HG03039 (cell line): ENCODE data around the gene NOMO2.
"Not testable (repeated sequence)": the region's sequence is repeated elsewhere in the genome, so short reads cannot be mapped to it uniquely, and the experiment has no call there.

Source experiments
- ATAC-seq: cut with Tn5 transposase; IDR thresholded peaks from one replicate; pipeline ENCODE4 v1.9.1; 2021; ENCODE audit warnings: mild to moderate bottlenecking, moderate library complexity; ENCODE audit not compliant: unreplicated experiment

NOMO2 gene

DNA sequence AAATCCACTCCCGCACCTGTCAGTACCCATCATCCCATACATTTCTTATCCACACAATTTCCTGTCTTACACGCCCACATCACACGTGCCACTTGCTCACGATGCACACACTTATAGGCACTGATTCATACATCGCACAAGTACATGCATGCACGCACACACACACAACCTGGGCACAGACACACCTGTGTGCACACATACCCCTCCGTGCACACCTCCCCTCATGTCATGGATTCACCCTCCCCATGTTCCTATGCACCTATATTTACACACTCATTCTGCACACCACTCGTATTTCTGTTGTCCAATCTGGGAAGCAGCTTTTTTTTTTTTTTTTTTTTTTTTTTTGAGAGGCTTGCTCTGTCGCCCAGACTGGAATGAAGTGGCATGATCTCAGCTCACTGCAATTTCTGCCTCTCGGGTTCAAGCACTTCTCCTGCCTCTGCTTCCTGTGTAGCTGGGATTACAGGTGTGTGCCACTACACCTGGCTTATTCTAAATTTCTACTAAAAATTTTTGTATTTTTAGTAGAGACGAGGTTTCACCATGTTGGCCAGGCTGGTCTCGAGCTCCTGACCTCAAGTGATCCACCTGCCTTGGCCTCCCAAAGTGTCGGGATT, 13.5 kb upstream of the NOMO2 start:
- not testable (repeated sequence) for ATAC-seq

- not testable (repeated sequence) for ATAC-seq
These were observed 12.0 kb upstream of the NOMO2 start for GRCh38 chr16:18573887-18574286.

DNA sequence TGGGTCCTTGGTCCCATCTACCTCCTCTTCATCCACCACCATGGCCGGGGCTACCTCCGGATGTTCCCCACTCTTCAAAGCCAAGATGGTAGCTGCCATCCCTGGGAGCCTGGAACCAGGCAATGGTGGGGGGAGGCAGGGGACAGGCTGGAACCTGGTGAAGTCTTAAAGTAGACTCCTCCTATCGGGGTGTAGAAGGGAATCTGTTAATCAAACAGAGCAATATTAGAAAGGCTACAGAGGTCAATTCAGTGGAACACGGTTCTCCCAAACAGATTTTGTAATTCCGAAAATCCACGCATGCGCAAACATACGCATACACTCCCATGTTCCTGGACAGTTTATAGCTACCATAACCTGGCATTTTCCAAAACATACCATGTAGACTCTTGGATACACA, 11.1 kb upstream of the NOMO2 start:
- not testable (repeated sequence) for ATAC-seq

DNA sequence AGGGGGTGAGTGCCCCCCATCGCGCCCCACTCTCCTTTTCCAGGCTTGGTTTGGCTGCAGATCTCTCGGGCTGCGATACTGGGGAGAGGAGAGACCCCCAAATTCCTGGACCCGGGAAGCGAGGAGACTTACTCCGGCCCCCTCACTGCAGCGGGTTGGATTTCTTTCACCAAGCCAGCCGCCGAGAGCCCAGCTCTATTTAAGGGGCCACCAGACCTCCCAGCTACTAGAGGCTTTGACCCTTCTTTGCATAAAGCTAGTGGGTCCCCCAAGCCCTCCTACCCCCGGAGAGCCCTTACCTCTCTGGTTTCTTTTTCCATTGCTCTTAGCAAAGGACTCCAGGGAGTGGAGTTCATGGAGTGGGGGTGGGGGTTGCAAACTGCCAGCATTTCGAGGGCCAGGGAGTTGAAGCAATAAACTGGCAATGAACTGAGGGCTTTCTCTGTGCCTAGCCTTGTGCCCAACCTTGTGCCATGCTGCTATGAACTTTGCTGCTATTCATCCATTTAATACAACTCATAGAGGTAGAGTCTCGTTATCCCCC, 9.5 kb upstream of the NOMO2 start:
- ATAC-seq = not testable (repeated sequence)

- ATAC-seq = not testable (repeated sequence)
These were observed 8.8 kb upstream of the NOMO2 start for GRCh38 chr16:18570529-18571306.

- ATAC-seq = not testable (repeated sequence)
These were observed 1.3 kb downstream of the NOMO2 start for GRCh38 chr16:18560416-18561220.

DNA sequence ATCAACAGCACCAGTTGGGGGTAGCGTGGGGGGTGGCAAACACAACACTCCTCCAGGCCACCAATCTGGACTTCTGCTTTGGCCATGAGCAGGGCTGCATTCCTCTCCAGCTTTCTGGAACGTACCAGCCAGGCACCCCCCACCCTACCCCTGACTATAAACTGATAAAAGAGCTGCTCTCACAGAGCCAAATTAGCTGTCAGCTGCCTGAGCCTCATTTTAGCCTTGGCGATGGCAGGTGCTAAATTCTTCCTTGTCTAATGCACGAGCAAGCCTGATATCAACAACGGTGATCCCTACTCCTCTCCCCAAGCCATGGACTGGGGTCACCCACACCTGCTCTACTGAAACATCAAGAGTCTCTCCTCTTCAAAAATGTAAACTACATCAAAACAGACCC, 8.2 kb downstream of the NOMO2 start:
- not testable (repeated sequence) for ATAC-seq

- ATAC-seq = not testable (repeated sequence)
These were observed 14.5 kb downstream of the NOMO2 start for GRCh38 chr16:18547382-18547781.

DNA sequence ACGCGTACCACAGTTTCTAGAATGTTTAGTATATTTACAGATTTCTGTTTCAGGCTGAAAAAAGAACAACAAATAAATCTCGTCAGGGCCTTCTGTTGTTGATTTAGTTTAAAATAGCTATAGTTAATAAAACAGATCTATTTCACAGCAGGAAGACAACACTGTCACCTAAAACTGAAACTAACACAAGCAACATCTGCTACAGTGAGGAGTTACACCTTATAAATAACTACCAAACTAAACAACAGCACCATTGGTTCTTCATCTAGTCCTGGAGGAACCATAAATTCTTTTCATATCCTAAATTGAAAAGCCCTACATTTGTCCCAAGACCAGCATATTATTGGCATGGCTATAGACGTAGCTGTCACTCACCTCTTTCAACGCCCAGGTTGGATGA, 15.0 kb downstream of the NOMO2 start:
- ATAC-seq = not testable (repeated sequence)

- not testable (repeated sequence) for ATAC-seq
These were observed 17.4 kb downstream of the NOMO2 start for GRCh38 chr16:18544232-18545081.

DNA sequence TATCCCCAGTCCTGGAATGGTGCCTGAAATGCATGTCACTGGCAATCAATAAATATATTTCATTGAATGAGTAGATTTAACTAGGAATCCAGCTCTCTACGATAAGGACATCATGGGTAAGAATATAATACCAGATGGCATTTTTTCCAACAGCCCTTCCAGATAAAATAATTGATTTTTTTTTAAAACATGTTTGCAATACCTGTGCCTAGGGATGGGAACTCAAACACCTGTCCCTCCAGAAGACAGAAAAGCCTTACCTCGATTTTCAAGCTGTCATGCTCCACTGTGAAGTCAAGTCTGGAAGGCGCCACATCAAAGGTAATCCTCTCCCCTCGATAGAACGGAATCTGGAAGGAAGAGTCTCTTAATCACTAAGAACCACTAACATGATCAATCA, 20.0 kb downstream of the NOMO2 start:
- not testable (repeated sequence) for ATAC-seq

- ATAC-seq = not testable (repeated sequence)
These were observed 24.9 kb downstream of the NOMO2 start for GRCh38 chr16:18537004-18537403.

DNA sequence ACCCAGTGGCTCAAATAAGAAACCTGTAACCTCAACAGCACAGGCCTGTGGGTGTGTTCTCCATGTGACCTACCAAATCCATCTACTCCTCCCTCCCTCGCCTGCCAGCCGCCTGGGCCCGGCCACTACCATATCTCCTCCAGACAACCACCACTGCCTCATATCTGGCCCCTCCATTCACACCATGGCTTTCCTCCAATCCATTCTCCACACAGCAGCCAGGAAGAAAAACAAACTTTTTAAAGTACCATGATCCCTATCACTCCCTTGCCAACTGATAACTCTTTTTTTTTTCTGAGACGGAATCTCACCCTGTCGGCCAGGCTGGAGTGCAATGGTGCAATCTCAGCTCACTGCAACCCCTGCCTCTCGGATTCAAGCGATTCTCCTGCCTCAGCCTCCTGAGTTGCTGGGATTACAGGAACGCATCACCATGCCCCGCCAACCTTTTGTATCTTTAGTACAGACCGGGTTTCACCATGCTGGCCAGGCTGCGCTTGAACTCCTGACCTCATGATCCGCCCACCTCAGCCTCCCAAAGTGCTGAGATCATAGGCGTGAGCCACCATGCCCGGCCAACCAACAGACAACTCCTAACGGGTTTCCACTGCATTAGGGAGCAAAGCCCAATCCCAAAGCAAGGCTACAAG, 26.3 kb downstream of the NOMO2 start:
- not testable (repeated sequence) for ATAC-seq

- ATAC-seq = not testable (repeated sequence)
These were observed 27.6 kb downstream of the NOMO2 start for GRCh38 chr16:18534308-18534707.

DNA sequence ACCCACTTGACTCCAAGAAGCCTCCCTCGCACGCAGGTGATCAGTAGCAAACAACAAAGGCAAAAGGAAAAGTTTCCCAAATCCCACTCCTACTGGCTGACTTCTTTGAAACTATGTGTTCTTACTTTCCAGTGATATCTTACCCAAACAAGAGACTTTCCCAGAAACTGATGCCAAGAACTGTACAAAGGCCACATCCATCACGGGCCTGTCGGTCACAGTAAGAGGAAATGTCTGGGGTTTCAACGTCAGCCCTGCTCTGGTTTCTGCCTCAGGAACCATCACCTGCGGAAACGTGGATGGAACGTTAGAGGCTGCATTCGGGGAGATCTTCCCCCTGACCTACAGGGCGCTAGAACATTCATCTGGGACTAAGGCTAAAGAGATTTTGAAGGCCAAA, 30.6 kb downstream of the NOMO2 start:
- not testable (repeated sequence) for ATAC-seq

DNA sequence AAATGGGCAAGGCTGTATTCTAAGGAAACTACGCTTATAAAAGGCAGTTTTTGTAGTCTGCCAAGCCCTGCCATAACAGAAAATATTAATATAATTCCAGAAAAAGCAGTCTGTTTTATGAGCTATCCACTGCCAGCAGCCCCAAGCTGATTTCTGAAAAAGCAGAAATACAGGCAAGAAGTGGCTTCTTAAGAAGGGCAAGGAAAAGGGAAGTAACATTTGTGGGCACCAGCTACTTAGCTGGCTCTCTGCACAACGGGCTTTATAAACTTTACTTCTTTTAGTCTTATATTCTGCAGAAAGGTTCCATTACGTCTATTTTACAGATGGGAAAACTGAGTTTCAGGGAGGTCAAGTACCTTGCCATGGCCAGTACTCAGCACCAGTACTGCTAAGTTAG, 31.6 kb downstream of the NOMO2 start:
- not testable (repeated sequence) for ATAC-seq

DNA sequence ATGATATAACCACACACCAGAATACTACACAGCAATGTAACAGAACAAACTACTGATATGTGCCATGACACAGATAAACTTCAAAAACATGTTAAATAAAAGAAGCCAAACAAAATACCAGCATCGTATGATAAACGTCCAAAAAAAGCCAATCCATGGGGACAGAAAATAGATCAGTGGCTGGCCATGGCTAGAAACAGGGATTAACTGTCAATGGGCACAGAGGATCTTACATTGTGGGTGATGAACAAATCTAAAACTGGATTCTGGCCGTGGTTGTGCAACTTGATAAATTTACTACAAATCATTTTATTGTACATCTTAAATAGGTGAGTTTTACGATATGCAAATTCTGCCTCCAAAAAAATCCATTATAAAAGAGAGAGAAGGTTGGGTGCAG, 35.4 kb downstream of the NOMO2 start:
- not testable (repeated sequence) for ATAC-seq

GRCh38 chr16:18525882-18526482, 35.9 kb downstream of the NOMO2 start:
- ATAC-seq = not testable (repeated sequence)

DNA sequence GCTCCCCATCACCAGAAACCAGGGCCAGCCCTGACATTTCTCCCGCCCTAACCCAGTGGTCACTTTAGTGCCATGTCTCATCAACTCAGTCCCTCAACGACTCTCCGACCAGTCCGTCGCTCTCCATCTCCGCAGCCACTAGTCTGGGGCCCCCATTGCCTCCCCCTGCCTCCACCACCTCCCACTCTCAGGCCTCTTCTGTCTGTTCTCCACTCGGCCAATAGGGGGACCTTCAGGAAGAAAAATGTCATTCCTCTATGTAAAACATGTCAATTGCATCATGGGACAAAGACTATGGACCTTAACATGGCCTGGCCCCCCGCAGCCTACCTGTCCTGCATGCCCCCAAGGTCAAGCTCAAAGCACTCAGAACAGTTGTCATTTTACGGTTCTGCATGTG, 39.3 kb downstream of the NOMO2 start:
- not testable (repeated sequence) for ATAC-seq
